GM03348 (cell line): Measurements from ENCODE around the gene TAF12.

Experiments used
- DNase-seq: peaks from one replicate; pipeline ENCODE4 v3.0.0; 2012; ENCODE audit warnings: low spot score

Gene TAF12

DNA sequence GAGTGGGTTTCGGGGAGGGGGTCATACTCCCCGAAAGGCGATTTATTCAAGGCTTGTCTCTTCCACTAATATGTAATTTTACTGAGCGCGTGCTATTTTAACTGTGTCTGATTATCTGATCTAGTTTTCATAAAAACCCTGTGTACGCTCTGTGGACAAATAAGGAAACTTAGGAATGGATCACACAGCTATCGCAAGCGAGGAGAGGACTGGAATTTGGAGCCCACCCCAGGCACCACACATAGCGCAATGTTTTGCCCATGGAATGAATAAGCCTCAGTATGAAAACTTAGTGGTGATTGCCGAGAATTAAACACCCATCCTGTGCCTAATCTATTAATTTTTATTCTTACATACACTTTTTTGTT lies 60.6 kb downstream of the TAF12 start:
- peak; percentile 62 for DNase-seq

DNA sequence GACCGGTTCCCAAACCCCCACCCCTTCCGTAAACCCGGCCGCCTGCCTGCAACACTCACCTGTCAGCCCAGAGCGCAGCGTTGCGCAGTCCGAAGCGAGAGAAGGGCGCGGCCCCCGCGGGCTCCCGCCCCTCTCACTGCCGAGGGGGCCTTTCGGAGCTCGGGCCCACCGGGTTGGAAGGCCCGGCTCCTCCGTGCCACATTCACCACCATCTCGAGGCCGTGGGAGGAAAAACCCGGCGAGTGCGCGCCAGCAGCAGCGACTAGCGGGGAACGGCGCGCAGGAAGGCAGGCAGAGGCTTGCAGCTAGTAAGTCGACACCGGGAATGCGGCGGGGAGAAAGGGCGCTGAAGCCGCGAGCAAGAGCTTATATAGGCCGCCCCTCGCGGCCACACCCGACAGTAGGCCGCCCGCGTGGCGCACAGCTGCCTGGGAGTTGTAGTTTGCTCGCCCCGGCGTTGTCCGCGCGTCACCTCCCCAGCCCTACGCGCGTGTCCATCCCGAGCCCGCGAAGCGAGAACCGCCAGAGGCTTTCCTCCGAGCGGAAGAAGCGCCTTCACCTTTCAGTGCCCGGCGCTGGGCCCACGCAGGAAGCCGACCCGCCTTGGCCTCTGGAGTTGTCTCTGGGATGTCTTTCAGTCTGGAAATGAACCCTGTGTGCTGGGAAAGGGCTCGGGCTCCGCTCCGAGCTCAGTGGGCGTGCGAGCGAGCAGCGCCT lies 61.2 kb downstream of the TAF12 start:
- DNase-seq: peak; percentile 98

DNA sequence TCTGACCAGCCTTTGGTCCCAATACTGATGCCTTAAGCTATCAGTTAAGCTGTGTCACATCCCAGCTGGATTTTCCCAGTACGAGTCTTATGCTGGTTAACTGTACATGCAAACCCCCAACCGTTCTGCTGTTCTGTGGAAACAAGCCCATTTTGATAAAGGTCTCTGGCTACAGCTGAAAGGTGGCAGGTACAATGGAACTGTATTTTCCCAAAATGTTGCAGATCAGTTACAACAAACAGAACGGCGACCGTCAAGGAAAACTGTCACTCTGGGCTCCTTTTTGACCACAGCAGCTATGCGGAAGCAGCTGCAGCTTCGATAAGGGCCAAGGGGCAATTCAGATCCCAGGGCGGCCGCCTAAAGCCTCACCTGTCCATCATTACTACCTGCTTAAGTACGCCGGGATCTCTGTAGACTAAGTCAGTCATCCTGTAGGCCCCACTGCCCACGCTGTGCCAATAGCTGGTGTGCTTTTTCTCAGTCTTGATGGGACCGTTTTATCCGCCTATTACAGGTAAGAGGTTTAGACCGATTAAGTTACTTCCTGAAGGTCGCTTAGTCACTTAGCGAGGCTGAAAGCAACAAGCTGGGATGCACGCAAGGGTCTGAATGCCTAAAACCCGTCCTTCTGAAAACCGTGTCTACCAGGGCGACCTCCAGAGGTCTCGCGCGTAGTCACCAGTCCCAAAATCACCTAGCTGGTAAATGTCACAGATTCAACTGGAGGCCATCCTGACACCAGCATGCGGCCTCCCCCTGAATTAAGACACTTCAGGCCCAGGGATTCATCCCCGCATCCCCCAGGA lies 61.9 kb downstream of the TAF12 start:
- DNase-seq: peak; percentile 39

DNA sequence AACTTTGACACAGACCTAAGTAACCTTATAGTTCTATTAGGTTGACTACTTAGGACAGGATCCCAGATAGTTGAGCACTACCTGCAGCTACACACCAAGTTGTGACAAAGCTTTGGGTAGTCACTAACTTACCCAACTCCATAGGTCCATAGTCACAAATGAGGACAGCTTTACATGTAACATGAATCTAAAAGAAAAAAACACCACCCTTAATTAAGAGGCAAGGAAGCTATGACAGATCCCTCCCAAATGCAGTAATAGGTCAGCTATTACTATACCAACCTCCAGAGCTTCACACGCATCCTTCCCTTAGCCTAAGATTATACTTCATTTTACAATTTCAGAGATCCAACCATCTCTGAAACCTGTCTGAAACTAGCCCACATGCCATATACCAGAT lies 63.5 kb downstream of the TAF12 start:
- no peak for DNase-seq

DNA sequence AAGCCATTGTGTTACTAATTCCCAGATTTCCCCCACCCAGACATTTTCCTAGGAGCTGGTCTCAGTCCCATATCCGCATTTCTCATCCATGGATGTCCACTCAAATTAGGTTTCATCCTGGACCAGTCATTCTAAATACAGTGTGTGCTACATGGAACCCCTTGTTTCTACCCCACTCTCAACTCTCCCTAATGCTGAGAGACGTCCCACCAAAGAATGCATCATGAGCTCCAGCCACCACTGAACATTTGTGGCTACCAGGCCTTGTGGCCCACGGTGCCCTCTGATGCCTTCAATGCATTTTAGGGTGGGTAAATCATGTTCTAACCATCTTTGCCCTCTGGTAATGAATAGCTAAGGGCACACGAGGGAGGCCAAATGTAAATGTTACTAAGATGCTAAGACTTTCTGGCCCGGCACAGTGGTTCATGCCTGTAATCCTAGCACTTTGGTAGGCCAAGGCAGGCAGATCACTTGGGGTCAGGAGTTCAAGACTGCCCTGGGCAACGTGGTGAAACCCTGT lies 64.1 kb downstream of the TAF12 start:
- DNase-seq: no peak

DNA sequence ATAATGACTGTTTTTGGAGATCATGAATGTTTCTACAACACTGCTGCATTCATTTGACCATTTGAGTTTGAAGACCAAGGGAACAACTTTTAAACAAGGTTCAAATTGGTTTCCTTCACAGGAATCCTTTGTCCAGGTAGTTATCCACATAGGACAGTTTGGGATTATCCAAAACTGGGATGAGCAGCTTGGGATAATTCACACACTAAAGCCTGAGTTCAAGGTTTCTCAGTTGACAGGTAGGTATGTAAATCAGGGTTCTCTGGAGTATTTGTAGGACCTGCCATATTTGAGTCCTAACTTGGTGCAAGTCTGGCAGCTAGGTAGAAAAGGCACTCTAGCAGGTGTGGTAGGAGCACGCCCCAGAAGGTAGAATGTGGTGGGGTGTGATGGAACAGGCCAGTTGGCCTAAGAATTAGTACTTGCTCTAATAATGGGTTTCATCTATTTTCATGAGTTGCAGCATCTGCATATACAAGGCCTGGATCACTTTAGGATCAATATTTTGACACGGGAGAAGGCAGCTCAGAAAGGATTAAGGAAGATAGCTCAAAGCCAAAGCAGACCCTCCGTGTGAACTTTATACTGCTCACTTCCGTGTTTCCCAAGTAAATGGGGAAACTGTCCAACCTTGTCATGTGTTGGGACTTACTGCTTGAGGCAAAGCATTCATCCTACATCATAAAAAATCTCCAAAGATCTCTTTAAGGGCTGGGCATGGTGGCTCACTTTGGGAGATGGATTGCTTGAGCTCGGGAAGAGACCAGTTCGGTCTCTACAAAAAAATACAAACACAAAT lies 64.9 kb downstream of the TAF12 start:
- DNase-seq: no peak

DNA sequence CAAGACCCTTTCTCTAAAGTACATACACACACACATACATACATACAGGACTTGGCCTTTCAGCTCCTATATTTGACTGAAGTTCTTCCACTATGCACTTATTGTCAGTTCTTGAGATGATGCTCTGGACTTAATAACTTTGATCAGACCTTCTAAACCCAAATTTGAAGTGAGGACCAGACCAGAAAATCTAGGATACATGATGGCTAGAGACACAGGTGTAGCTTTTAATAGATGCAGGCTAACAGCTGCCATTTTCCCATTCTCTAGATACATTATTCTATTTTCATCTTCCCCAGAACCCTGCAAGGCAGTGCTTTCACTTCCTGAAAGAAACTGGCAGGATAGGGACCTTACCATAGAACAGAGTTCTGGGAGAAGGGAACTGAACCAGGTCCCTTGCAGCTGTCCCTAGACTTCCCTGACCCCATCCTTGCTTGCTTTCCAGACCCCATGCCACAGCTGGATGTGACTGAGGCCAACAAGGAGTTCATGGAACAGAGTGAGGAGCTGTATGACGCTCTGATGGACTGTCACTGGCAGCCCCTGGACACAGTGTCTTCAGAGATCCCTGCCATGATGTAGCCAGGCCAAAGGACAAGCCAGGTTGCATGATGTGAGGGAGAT lies 65.7 kb downstream of the TAF12 start:
- no peak for DNase-seq

DNA sequence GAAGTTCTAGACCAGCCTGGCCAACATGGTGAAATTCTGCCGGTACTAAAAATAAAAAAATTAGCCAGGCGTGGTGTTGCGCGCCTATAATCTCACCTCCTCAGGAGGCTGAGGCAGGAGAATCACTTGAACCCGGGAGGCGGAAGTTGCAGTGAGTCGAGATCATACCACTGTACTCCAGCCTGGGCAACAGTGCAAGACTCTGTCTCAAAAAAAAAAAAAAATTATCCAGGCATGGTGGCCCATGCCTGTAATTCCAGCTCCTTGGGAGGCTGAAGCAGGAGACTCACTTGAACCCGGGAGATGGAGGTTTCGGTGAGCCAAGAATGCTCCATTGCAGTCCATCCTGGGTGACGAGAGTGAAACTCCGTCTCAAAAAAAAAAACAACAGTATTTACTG lies 69.3 kb downstream of the TAF12 start:
- DNase-seq: no peak

DNA sequence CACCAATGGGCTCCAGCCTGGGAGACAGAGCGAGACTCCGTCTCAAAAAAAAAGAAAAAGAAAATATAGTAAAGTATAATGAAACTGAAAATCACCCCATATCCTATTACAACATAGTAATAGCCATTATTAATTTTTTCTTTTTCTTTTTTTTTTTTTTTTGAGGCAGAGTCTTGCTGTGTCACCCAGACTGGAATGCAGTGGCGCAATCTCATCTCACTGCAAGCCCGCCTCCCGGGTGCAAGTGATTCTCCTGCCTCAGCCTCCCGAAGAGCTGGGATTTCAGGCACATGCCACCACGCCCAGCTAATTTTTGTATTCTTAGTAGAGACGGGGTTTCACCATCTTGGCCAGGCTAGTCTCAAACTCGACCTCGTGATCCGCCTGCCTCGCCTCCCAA lies 70.0 kb downstream of the TAF12 start:
- DNase-seq: peak; percentile 42

DNA sequence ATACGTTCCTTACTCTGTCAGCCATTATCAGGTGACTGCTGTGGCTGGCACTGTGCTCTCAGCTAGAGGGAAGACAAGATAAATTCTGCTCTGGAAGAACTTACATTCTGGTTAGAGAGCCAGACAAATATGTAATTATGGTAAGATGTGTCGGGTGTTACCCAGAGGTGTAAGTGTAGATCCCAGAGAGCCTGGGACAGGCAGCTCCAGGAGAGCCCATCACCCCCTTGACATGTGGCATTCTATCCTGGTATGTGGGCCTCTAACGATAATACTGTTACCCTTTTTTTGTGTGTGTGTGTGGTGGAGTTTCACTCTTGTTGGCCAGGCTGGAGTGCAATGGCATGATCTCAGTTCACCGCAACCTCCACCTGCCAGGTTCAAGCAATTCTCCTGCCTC lies 71.0 kb downstream of the TAF12 start:
- no peak for DNase-seq

DNA sequence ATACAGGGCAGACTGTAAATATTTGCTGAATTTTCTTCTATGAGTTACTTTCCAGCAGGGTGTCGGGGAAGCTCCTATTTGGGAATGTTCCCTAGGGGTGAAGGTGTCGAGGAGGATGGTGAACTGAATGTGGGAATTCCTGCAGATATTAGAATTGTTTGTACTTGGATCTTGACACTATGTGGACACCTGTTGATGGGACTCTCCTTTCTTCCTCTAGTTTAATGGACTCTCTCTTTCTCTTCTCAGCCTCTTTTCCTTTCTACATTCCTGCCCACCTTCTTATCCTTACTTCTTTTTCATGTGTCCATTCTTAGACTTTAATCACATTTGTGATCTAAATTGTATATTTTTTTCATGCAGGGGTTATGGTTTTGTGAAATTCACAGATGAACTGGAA lies 75.9 kb downstream of the TAF12 start:
- DNase-seq: no peak

DNA sequence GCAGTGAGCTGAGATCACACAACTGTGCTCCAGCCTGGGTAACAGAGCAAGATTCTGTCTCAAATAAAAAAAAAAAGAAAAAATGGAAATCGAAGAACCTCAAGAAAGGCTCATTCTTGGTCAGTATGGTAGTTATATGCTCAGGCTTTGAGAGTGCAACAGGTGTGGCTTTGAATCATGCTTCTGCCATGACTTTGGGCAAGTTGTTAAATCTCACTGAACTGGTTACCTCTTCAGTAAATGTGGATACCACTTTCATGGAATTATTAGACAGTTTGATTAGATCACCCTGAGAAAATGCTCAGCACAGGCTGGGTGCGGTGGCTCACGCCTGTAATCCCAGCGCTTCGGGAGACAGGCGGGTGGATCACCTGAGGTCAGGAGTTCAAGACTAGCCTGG lies 77.1 kb downstream of the TAF12 start:
- DNase-seq: no peak

DNA sequence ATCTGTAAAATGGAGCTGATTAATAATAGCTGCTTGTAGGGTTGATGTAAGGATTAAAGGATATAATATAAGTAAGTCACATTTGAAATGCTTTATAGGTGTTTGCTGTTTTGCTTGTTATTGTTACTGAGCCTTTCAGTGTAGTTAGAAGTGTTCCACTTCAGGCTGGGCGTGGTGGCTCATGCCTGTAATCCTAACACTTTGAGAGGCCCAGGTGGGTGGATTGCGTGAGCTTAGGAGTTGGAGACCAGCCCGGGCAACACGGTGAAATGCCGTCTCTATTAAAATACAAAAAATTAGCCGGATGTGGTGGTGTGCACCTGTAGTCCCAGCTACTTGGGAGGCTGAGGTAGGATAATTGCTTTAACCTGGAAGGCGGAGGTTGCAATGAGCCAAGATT lies 77.8 kb downstream of the TAF12 start:
- DNase-seq: no peak

DNA sequence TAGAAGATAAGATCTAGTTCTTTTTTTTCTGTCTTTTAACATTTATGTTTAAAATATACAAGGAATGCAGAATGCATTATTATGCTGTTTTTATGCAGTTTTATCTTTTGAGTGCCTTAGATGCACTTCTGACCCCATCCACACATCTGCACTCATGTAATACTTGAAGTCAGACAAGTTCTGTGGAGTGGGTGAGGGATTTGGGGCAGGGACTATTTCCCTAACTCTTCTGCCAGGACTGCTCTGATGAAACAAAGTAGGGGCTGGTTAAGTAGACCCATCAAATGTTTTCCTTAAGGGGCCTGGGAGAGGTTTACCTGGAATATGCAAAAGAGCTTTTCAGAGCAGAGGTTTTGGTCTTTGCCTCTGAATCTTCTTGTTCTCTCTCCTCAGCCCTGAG lies 78.6 kb downstream of the TAF12 start:
- no peak for DNase-seq

DNA sequence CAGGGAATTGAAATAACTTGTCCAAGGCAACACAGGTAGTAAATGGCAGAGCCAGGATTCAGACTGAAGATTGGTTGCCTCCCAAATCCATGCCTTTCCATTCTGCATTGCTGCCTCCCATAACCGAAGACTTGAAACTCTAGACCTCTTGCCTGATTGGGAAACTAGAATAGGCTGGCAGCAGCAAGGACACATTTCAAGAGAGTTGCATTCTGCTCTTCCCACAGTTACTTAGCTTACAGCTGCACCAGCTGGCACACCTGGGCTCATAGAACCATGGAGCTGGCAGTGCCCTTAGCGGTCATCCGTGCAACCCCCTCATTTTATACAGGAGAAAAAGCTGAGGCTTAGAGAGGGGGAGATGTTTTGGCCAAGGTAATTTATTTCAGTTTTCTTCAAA lies 82.0 kb downstream of the TAF12 start:
- DNase-seq: no peak
